Cardiac muscle cell (in vitro differentiated cells and primary cell): Measurements from ENCODE around the gene SERBP1. TPM values are rescaled to one million over a fixed set of nuclear protein-coding genes. Genes with fewer than 3 reads are reported as not detected.
A peak's percentile ranks its signal among the peaks of the same experiment; 100 is the strongest.

Source experiments
- DNase-seq, 2 donors: peaks; one replicate each; pipeline versions ENCODE4 v3.0.0 to v3.0.0-alpha.2; 2010 to 2017; ENCODE audit warnings: low read depth in 1 of 2, low spot score in 1 of 2
- H3K27ac ChIP-seq: fragments of 200-600 bp; sonication (generic); 2 replicates; pipeline ENCODE4 v1.5.1; 2016
- H3K27me3 ChIP-seq: fragments of 200-600 bp; sonication (generic); 2 replicates; pipeline ENCODE4 v1.6.0; 2016; ENCODE audit warnings: control low read depth
- H3K36me3 ChIP-seq: fragments of 200-600 bp; sonication (generic); 2 replicates; pipeline ENCODE4 v1.5.1; 2016; ENCODE audit warnings: control low read depth
- H3K4me1 ChIP-seq: fragments of 200-600 bp; sonication (generic); 2 replicates; pipeline ENCODE4 v1.8.1; 2017; ENCODE audit warnings: low read depth, mild to moderate bottlenecking, mixed run types
- H3K4me3 ChIP-seq: fragments of 200-600 bp; sonication (generic); 2 replicates; pipeline ENCODE4 v1.5.1; 2016; ENCODE audit warnings: mild to moderate bottlenecking
- H3K9me3 ChIP-seq: fragments of 200-600 bp; sonication (generic); 2 replicates; pipeline ENCODE4 v1.5.1; 2017; ENCODE audit warnings: low read depth, mild to moderate bottlenecking, control low read depth
- polyA plus RNA-seq: library from polyadenylated mRNA; unstranded; fragments of >200 nt; fragmentation: Nextera tagmentation; extraction: Ambion mirVana; gene quantifications from 2 replicates; pipeline ENCODE4 v1.2.1, GENCODE V29; 2016
- total RNA-seq: library from RNA; depleted of rRNA; stranded (reverse); fragments of >200 nt; gene quantifications from 2 replicates; pipeline ENCODE4 v1.2.3, GENCODE V29; 2016
- TF ChIP-seq, protein P1 (sequence below): IDR thresholded peaks from 2 replicates; pipeline ENCODE4 v1.5.1; 2012; ENCODE audit warnings: low read depth, mild to moderate bottlenecking, low read length

SERBP1 gene
- 255 and 433 TPM in 2 replicates for total RNA-seq
- 136 and 202 TPM in 2 replicates for polyA plus RNA-seq

DNA sequence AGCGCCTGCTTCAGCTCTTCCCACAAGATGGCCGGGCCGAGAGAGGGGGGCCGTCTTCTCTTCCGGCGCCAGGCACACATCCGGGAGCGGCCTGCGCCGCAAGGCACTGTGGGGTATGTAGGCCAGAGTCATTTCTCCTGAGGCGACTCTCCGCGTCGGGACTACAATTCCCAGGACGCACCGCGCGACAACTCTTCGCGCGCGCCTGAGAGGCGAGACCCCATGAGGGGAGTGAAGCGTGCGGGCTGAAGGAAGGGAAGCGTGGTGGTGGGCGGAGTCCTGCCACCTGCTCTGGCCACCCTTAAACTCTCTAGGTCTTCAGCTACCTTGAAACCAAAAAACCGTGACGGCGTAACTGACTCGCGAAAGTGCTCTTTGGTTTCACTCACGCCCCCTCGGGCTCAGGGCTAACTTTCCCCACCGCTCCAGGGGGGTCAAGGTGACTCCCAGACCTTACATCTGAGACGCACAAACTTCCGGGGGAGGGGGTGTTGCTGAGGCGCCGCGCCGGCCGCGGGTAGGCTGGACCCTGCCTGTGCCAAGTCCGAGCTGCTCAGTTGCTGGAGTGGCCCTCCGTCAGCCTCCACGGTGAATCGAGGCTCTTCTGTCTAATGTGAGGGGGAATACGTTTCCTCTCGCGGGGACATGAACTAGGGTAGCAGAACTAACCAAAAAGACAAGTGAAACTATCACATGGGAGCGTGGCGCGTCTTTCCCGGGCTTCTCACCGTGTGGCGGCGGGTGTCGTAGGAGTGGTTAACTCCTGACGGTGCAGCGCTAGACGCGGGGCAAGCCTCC lies at the start of gene SERBP1:
Gene SERBP1 (minus strand): TSS at position 45 of the 798 bp plus-strand sequence. CDS start 102 bp downstream, outside the sequence.
- H3K27me3 ChIP-seq, result no peaks in the 10 kb centered on the region
- TF ChIP-seq, protein P1, sequence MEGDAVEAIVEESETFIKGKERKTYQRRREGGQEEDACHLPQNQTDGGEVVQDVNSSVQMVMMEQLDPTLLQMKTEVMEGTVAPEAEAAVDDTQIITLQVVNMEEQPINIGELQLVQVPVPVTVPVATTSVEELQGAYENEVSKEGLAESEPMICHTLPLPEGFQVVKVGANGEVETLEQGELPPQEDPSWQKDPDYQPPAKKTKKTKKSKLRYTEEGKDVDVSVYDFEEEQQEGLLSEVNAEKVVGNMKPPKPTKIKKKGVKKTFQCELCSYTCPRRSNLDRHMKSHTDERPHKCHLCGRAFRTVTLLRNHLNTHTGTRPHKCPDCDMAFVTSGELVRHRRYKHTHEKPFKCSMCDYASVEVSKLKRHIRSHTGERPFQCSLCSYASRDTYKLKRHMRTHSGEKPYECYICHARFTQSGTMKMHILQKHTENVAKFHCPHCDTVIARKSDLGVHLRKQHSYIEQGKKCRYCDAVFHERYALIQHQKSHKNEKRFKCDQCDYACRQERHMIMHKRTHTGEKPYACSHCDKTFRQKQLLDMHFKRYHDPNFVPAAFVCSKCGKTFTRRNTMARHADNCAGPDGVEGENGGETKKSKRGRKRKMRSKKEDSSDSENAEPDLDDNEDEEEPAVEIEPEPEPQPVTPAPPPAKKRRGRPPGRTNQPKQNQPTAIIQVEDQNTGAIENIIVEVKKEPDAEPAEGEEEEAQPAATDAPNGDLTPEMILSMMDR, result no peak

DNA sequence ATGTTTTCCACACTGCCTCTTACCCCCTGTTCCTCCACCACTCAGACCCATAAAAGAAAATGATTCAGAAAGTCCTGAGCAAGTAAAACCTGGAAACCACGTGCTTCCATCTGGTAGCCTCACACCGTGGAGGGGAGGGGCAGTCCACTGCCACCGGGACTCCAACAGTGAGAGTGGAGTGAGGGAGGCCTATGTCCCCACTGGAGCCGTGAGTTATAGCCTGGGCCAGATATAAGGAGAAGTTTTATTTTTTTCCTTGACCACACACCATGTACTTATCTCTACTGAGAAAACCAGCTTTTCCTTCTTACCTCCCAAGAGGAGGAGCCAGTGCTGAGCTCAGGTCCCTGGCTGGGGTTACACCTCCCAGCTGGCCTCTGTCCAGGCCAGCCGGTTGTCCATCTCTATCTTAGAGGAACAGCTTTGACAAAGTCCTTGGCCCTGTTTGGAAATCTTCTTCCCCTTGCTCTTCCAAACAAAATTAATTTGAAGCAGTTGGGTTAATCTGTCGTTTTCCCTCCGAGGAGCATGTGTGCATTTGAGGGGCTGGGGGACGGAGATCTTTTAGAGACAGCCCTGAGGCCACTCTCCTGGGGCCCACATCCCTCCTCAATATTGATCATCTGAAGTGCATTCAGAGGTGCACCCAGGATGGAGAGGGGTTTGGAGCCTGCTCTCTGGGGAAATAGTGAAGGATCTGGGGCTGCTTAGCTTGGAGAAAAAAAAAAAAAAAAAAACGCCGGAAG lies 49.1 kb upstream of the SERBP1 start:
- TF ChIP-seq, protein P1, result no peak
- H3K27me3 ChIP-seq, result no peaks in the 10 kb centered on the region
- no peaks in the 10 kb centered on the region for H3K36me3 ChIP-seq
- H3K4me1 ChIP-seq, result no peaks in the 10 kb centered on the region
- DNase-seq, result peak in 1 of 2 donors; percentile 60
- no peaks in the 10 kb centered on the region for H3K9me3 ChIP-seq
- no peak overlapping the region for H3K4me3 ChIP-seq
- no peak overlapping the region for H3K27ac ChIP-seq

More for the DNA sequence above, at the start of gene SERBP1:
- Histone ChIP-seq H3K9me3 (no peaks in the 10 kb centered on the region), H3K4me3 (peak within 1 kb of the TSS; percentile 97), H3K27ac (peak within 1 kb of the TSS; percentile 84), H3K36me3 (peaks cover 8% of the 10 kb centered on the region), H3K4me1 (peaks cover 52% of the 10 kb centered on the region)
- DNase-seq, result peak; percentile 97 to 98

DNA sequence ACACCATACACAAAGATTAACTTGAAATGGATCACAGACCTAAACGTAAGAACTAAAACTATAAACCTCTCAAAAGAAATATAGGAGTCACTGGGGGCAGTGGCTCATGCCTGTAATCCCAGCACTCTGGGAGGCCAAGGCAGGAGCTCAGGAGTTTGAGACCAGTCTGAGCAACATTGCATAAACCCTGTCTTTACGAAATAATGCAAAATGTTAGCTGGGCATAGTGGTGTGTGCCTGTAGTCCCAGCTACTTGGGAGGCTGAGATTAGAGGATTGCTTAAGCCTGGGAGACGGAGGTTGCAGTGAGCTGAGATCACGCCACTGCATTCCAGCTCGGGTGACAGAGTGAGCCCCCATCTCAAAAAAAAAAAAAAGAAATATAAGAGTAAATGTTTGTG lies 46.7 kb upstream of the SERBP1 start:
- no peak for DNase-seq
- Histone ChIP-seq H3K9me3 (no peaks in the 10 kb centered on the region), H3K4me3 (no peak overlapping the region), H3K27ac (no peak overlapping the region), H3K4me1 (no peaks in the 10 kb centered on the region), H3K36me3 (no peaks in the 10 kb centered on the region), H3K27me3 (no peaks in the 10 kb centered on the region)
- TF ChIP-seq, protein P1, result no peak

DNA sequence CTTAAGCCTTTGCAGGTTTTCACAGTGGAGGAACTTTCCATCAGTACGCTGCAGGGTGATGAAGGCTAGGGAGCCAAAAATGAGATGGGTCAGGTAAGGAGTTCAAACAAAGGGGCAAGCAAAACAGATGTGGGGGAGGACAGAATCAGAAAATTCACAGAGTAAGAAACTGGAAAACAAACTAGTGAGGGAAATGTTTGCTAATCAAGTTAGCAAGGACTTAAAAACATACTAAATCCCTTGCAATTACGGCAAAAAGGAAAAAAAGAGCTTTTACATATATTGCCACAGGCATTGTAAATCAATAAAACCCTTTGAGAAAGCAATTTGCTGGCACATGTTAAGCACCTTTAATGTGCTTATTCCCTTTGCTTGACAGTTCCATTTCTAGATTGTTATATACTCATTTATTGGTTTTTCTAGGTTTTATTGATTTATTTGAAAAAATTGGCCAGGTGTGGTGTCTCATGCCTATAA lies 45.8 kb upstream of the SERBP1 start:
- TF ChIP-seq, protein P1, result no peak
- Histone ChIP-seq H3K27ac (no peak overlapping the region), H3K36me3 (no peaks in the 10 kb centered on the region), H3K9me3 (no peaks in the 10 kb centered on the region), H3K4me1 (no peaks in the 10 kb centered on the region), H3K4me3 (no peak overlapping the region), H3K27me3 (no peaks in the 10 kb centered on the region)
- no peak for DNase-seq

DNA sequence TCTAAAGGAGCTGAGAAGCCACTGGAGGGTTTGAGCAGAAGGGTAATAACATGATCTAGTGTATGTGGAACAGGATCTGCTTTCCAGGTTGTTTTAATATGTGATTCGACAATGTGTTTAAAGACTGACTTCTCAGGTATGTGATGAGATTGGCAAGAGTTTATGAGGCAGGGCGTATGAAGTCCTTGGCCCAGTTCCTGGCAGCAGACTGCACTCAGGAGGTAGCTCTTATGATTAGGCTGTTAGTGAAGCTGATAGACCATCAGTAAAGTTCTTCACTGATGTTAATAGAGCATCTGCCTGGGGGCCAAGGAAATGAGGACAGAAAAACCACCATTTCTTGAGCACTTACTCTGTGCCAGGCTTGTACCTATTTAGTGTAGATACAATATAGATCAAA lies 41.9 kb upstream of the SERBP1 start:
- H3K27ac ChIP-seq, result no peak overlapping the region
- no peak overlapping the region for H3K4me3 ChIP-seq
- H3K9me3 ChIP-seq, result no peaks in the 10 kb centered on the region
- H3K27me3 ChIP-seq, result no peaks in the 10 kb centered on the region
- no peaks in the 10 kb centered on the region for H3K36me3 ChIP-seq
- no peak for DNase-seq
- H3K4me1 ChIP-seq, result no peaks in the 10 kb centered on the region
- TF ChIP-seq, protein P1, result no peak
